T47D (cell line): Measurements from ENCODE around the gene ATF3.
"Not testable (repeated sequence)": the region's sequence is repeated elsewhere in the genome, so short reads cannot be mapped to it uniquely, and the experiment has no call there.

ENCODE experiments used
- DNase-seq, 2 experiments: peaks; one replicate each; pipeline versions ENCODE4 v3.0.0 to v3.0.0-alpha.2; 2011 to 2012; ENCODE audit warnings: low read depth in 1 of 2, low spot score in 1 of 2
- JUND ChIP-seq: IDR thresholded peaks from 2 replicates; pipeline ENCODE4 v1.6.1; 2012; ENCODE audit warnings: low read depth
- in situ Hi-C: cut with HindIII; loops from 2 replicates; pipeline ENCODE4 v1.10.0; 2016; ENCODE audit warnings: low sequenced_read_pairs, low pct_unique_long_range_greater_than_20kb

Gene ATF3

DNA sequence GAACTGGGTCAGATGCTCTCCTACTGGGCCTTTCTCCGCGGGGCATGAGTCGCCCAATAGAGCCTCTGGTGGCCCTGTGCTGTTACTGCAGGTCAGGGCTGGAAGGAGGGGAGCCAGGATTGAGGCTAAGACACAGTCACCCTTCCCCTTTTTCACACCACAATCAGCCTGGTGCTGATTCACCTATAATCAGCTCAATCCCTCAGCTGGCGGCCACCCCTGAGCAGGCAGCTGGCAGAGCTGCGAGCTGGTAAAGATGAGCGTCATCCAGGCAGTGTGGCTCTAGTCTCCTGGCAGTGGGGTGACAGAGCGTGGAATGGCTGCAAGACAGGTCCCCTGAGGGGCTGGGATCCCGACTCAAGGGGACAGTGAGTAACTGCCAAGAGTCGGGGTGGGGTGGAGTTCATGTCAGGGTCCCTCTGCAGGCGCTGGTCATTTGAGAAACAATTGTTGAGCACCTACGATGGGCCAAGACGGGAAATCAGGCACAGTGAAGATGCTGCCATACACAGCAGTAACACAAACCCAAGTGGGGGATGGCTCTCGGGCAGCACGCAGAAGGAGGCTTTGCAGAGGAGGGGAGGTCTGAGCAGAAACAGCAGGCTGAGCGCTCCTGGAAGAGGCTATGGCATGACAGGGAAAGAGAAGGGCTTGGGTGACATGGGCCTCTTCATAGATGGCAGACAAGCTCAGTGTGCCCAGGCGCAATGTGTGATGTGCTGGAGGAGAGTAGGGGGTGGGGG, 21.8 kb downstream of the ATF3 start:
- DNase-seq = peak; percentile 46 to 75
- no peak for TF ChIP-seq JUND
- in situ Hi-C loops = no loop called here

DNA sequence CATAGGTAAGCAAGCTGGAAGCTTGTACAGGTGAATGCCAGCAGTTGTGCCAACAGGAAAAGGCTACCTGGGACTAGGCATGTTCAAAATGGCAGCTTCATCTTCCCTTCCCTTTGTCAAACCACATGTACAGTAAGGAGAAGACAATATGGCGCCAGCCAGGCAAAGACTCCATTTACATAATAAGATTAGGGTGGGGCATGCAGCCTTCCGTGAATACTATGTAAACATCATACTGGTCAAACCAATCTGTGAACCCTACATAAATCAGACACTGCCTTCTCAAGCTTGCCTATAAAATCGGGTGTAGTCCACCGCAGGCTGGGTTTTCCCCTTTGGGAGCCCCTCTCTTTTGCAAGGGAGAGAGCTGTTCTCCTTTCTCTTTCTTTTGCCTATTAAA, 24.6 kb downstream of the ATF3 start:
- DNase-seq = peak in 1 of 2 experiments; percentile 25
- no peak for TF ChIP-seq JUND
- in situ Hi-C loops = no loop called here

DNA sequence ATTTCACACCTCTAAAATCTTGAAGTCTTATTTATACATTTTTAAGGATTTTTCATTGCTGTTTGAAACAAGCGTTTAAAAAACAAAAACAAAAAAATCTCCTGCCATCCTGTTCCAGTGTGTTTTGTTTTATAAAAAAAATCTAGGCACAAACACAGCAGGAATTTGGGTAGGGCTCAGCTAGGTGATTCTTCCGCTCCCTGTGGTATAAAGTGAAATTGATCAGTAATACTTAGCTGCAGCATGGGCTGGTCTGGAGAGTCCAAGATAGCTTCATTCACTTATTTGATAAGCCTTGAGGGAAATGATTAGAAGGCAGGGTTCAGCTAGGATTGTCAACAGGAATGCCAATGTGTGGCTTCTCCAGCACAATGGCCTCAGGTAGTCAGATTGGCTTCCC, 25.7 kb downstream of the ATF3 start:
- in situ Hi-C loops = no loop called here
- DNase-seq = no peak
- TF ChIP-seq JUND = no peak

DNA sequence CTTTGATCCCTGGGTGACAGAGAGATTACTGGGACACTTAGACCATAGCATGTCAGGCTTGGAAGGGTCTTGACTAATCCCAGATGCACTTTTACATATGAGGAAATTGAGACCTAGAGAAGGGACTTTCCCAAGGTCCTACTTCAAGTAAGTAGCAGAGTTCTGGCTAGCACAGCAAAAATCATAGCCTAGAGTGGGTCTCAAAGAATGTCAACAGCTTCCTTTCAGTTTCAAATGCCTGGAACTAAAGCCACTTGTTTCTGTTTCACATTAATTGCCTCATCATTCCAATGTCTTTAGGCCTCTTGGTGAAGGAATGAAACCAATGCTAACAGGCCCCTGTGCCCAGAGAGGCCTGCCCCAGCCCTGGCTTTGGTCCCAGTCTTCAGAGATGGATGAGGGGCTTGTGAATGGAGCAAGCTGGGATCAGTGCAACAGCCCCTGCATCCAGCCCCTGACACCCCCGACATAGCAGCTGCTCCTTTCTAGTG, 26.6 kb downstream of the ATF3 start:
- no peak for DNase-seq
- TF ChIP-seq JUND = no peak
- in situ Hi-C loops = no loop called here

DNA sequence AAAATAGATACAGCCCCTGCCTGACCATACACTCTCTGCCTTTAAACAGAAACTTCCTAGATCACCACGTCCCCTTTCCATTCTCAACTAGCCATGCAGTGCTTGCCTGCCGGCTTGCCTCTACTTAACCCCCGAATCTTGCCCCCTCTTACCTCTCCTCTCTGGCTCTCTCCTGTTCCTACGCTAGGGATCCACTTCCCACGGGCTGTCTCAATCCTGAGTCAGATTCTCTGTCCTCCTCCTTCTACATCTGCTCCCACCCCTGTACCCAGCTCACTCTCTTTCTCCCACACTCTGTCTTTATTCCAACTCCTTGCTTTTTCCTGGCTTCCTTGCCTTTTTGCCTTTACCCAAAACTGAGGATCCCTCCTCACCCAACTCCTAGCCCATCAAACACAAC, 29.3 kb downstream of the ATF3 start:
- DNase-seq = no peak
- in situ Hi-C loops = no loop called here
- TF ChIP-seq JUND = no peak

DNA sequence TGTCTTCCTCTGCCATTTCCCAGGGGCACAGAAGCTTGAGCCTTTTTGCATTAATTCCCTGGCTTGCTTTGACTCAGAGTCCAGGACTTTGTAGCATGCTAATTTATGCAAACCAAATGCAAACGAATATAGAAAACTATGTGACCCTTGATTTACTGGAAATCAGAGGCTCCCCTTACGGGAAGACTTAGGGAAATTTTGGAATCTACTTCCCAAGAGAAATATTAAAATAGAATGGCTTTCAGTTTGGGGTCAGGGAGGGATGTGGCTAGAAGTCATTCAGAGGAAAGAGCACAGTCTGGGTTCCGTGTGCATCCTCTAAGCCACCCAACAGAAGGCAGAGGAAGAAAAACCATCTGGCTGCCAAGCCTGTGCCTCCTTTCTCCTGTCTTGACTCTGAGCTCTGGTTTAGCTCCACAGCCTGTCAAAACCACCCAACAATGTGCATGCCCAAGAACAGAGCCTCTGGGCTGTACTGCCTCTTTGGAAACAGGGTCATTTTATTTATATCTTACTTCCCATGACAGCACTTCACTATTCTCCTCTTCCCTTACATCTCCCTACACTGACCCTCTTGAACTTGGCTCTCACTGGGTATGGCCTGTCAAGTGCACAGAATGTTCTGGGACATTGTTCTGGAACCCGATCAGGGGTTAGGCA, 30.1 kb downstream of the ATF3 start:
- TF ChIP-seq JUND = no peak
- DNase-seq = no peak
- in situ Hi-C loops = no loop called here

DNA sequence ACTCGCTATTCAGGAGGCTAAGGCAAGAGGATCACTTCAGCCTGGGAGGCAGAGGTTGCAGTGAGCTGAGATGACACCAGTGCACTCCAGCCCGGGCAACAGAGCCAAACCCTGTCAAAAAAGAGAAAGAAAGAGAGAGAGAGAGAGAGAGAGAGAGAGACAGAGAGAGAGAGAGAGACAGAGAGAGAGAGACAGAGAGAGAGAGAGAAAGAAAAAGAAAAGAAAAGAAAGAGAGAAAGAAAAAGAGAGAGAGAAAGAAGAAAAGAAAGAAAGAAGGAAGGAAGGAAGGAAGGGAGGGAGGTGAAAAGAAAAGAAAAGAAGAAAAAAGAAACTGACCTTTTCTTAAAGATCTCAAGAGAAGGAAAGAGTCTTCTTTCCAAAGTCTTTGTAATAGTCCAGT, 31.0 kb downstream of the ATF3 start:
- in situ Hi-C loops, DNase-seq: not testable (repeated sequence)

DNA sequence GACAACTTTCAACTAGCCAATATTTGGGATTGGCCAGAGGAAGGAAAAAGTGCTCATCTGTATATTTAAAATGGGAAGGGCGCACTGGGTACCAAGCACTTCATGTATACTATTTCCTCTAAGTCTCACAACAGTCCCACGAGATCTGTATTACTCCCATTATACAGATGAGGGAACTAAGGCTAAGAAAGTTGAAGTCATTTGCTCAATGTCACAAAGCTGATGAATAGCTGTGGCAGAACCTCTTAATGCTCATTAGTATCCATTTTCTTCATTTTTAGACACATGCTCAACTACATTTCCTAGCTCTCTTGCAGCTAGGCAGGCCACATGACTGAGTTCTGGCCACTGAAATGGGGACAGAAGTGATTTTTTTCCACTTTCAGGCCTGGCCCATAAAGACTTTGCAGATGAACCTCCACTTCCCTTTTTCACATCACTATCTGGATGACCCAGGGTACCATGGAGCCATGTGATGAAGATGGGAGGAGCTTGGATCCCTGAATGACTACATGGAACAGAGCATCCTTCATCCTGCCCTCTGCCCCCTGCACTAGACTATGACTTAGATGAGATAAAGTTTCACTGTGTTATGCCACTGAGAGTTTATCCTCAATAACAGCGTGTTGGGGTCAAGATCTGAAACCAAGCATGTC, 31.8 kb downstream of the ATF3 start:
- in situ Hi-C loops = no loop called here
- DNase-seq = no peak
- TF ChIP-seq JUND = no peak

DNA sequence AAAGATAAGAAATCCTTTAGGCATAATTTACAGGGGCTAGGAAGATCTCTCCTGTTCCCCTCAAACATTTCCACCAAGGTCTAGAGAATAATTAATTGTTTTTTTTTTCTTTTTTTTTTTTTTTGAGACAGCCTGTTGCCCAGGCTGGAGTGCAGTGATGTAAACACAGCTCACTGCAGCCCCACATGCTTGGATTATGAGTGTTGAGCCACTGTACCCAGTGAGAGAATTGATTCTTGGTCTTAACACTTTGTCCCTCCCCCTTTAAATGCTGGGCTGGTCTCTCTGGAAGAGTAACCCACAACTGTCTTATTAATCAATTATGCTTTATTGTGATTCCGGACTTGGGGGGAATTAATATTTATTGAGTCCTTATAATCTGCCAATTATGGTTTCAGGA, 33.4 kb downstream of the ATF3 start:
- DNase-seq = no peak
- in situ Hi-C loops = no loop called here
- TF ChIP-seq JUND = no peak

DNA sequence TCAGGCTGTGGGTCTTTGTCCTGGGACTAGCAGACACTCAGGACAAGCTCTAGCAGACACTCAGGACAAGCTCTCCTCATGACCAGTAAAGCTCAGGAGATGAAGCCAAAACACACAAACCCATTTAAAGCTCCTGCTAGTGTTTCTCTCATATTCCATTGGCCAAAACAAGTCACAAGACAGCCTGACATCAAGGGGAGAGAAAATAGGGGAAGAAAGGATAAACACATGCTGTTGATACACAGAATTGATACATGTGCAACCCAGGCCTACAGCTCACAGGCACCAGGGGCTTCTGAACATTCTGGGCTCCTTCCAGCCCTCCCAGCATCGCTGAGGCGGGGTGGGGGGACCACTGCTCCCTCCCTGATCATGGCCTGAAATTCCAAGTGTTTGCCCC, 35.3 kb downstream of the ATF3 start:
- TF ChIP-seq JUND = no peak
- in situ Hi-C loops = no loop called here
- DNase-seq = no peak

DNA sequence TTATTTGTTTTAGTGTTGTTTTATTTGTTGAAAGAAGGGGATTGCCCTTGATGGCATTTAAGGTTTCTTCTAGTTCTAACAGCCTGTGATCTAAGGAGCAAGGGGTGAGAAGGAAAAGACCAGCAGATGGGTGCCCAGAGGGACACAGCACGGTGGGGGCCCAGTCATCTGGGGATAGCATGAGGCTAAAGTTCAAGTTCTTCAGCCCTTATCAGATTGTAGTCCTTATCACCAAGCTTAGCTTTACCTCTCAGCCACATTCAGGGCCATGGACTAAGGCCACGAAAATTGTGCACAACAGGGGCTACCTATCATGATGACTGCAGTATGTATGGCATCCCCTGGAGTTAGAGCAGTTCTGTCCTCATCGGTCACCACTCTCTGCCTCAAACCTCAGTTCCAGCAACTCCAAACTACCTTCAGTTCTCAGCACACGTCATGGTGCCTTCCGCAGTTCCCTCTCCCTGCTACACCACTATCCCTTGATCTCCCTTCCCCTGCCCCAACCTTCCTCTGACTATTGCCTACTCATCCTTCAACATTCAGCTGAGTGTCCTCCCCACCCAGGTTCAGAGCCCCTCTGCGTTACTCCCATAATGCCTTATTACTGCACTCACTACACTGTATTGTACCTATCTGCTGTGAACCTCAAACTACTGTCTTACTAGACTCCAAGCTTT, 36.4 kb downstream of the ATF3 start:
- no peak for TF ChIP-seq JUND
- no peak for DNase-seq
- in situ Hi-C loops = no loop called here

DNA sequence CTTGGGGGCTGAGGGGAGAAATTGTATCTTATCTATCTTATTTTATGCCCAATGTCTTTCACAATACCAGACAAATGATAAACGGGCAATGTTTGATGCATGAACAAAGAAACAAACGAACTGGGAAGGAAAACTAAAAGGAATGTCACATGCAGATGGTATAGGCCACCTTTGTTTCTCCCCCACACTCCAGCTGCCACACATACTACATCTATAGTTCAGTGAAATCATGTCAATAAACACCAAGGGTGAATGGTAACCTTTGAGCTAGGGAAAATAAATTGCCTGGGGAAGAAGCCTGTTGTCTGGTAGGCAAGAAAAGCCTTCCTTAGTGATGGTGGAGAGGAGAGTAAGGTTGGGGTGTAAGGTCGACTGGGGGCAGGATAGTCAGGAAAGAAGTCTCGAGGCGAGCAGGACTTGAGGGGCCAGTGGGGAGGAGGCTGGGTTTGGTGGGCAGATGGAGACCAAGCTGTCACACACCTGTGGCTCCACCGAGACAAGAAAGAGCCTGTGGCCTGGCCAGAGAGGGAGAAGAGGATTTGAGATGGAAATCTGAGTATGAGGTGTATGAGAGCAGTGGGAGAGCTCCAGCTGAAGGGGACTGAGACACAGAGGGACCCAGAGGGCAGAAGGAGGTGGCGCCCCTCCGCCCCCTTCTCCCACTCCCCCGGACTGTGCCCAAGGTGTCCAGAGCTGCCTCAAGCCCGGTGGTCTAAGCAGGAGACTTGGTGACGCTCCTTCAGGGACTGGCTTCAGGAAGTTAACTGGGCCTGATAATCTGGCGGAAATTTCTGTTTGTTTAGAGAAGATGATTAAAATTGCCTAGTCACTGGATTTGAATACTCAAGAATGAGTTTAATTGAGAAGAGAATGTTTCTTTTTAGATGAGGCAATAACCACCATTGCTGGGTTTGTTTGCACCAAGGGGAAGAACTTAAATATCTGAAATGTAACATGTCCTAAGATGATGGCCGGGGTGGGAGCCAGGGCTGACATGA, 37.3 kb downstream of the ATF3 start:
- no peak for TF ChIP-seq JUND
- no peak for DNase-seq
- in situ Hi-C loops = no loop called here
